K562 (cell line): ENCODE data around the gene HAO2. TPM values are rescaled to one million over a fixed set of nuclear protein-coding genes. Genes with fewer than 3 reads are reported as not detected.

Source experiments
- BRD9 ChIP-seq: fragments of 450-650 bp; IDR thresholded peaks from 2 replicates; pipeline ENCODE4 v1.6.1; 2018; ENCODE audit warnings: low read depth; ENCODE audit not compliant: partially characterized antibody
- C11orf30 ChIP-seq: fragments of 450-650 bp; IDR thresholded peaks from 2 replicates; pipeline ENCODE4 v1.6.1; 2016; ENCODE audit warnings: low read depth, mild to moderate bottlenecking
- CBFA2T2 ChIP-seq: fragments of 450-650 bp; conservative IDR thresholded peaks from 2 replicates; pipeline ENCODE4 v1.6.1; 2017; ENCODE audit warnings: mild to moderate bottlenecking
- CBFA2T3 ChIP-seq: fragments of 450-650 bp; IDR thresholded peaks from 2 replicates; pipeline ENCODE4 v1.6.1; 2017
- CHAMP1 ChIP-seq: fragments of 450-650 bp; IDR thresholded peaks from 2 replicates; pipeline ENCODE4 v1.6.1; 2016; ENCODE audit warnings: mild to moderate bottlenecking
- FOXA3 ChIP-seq, 2 experiments: fragments of 450-650 bp in 1 of 2; sonication (generic) in 1 of 2; formaldehyde crosslinking; IDR thresholded peaks in 1 of 2; conservative IDR thresholded peaks in 1 of 2; 2 replicates each; pipeline versions ENCODE4 v1.4.0 to v1.8.0; 2020 to 2022; ENCODE audit warnings: mild to moderate bottlenecking in 2 of 2, missing genetic modification reagents in 1 of 2
- GABPB2 ChIP-seq: fragments of 250-450 bp; sonication (Bioruptor Pico); conservative IDR thresholded peaks from 2 replicates; pipeline ENCODE4 v1.5.1; 2021; ENCODE audit warnings: mild to moderate bottlenecking
- JUN ChIP-seq, 2 experiments: sonication (generic) in 1 of 2; formaldehyde crosslinking in 1 of 2; IDR thresholded peaks; 2 replicates each; pipeline versions ENCODE4 v1.6.1 to v1.8.0; 2012 to 2022; ENCODE audit warnings: borderline replicate concordance in 2 of 2, mild to moderate bottlenecking in 2 of 2, improper control_type of control experiment in 1 of 2, low read depth in 1 of 2, low read length in 1 of 2, missing genetic modification reagents in 1 of 2
- MAX ChIP-seq: sonication (generic); formaldehyde crosslinking; IDR thresholded peaks from 2 replicates; pipeline ENCODE4 v1.9.0; 2022; ENCODE audit warnings: mild to moderate bottlenecking, missing genetic modification reagents
- MED1 ChIP-seq: sonication (generic); formaldehyde crosslinking; IDR thresholded peaks from 2 replicates; pipeline ENCODE4 v1.8.1; 2023; ENCODE audit warnings: missing genetic modification reagents, borderline replicate concordance
- NFE2 ChIP-seq: IDR thresholded peaks from 2 replicates; pipeline ENCODE4 v1.6.1; 2014; ENCODE audit warnings: antibody characterized with exemption, low read depth
- NKRF ChIP-seq: fragments of 450-650 bp; IDR thresholded peaks from 2 replicates; pipeline ENCODE4 v1.6.1; 2016; ENCODE audit warnings: borderline replicate concordance
- PKNOX1 ChIP-seq: fragments of 450-650 bp; IDR thresholded peaks from 2 replicates; pipeline ENCODE4 v1.6.1; 2016
- POLR3A ChIP-seq: IDR thresholded peaks from 2 replicates; pipeline ENCODE4 v1.6.1; 2011; ENCODE audit warnings: borderline replicate concordance, mild to moderate bottlenecking, moderate library complexity; ENCODE audit not compliant: insufficient read length, insufficient read depth; ENCODE audit errors: extremely low read depth
- RBM39 ChIP-seq: fragments of 200-400 bp; formaldehyde crosslinking; optimal IDR thresholded peaks from 2 replicates; pipeline ENCODE3; 2018; ENCODE audit warnings: low read depth, low read length
- SMC3 ChIP-seq: conservative IDR thresholded peaks from 2 replicates; pipeline ENCODE4 v1.6.1; 2011; ENCODE audit warnings: low read depth, low read length, improper control_type of control experiment; ENCODE audit not compliant: insufficient read depth
- STAT5A ChIP-seq: IDR thresholded peaks from 2 replicates; pipeline ENCODE4 v1.6.1; 2012; ENCODE audit warnings: low read length, inconsistent platforms, borderline replicate concordance
- SUPT5H ChIP-seq: fragments of 450-650 bp; IDR thresholded peaks from 2 replicates; pipeline ENCODE4 v1.6.1; 2016
- ZBTB17 ChIP-seq: fragments of 450-650 bp; formaldehyde crosslinking; IDR thresholded peaks from 2 replicates; pipeline ENCODE4 v1.4.0; 2020; ENCODE audit warnings: mild to moderate bottlenecking
- ZNF316 ChIP-seq: fragments of 450-650 bp; IDR thresholded peaks from 2 replicates; pipeline ENCODE4 v1.6.1; 2016
- polyA plus RNA-seq, 8 experiments: library from polyadenylated mRNA; depleted of rRNA in 4 of 8; stranded (reverse) in 5 of 8; unstranded in 3 of 8; fragments of >200 nt; fragmentation: Nextera tagmentation in 2 of 8; fragmentation: Illumina TruSeq in 1 of 8; extraction: Ambion mirVana in 2 of 8; extraction: Trizol in 1 of 8; gene quantifications; 2 replicates each; pipeline versions ENCODE4 v1.2.1 to v1.2.3, GENCODE V29; 2011 to 2014; ENCODE audit warnings: inconsistent platforms in 1 of 8, missing spikeins in 1 of 8
- total RNA-seq, 7 experiments: library from RNA; depleted of rRNA in 6 of 7; stranded (reverse); fragments of >200 nt in 6 of 7; fragmentation: Illumina TruSeq in 2 of 7; extraction: Trizol in 2 of 7; gene quantifications; 2 replicates each; pipeline versions ENCODE4 v1.2.1 to v1.2.3, GENCODE V29; 2011 to 2021; ENCODE audit warnings: low replicate concordance in 1 of 7

HAO2 gene
- total and polyA plus RNA-seq, 9 of the 15 experiments (the other 6 are each of a cell fraction or from before 2014, with no cell fraction given) = not detected

- TF ChIP-seq FOXA3 (CRISPR knock-in tag; conservative IDR thresholded peaks at IDR 0.05 in 1 of 2, IDR thresholded peaks at IDR 0.05 in 1 of 2) (no peak), BRD9 (no peak), ZBTB17 (CRISPR knock-in tag) (no peak), CBFA2T3 (peak; percentile 46), ZNF316 (peak; percentile 22; the same call in 1 of the 2 replicates), NKRF (no peak), STAT5A (no peak), RBM39 (no peak), NFE2 (peak; percentile 69), CHAMP1 (no peak), CBFA2T2 (peak; percentile 24; the same call in 1 of the 2 replicates), GABPB2 (no peak), POLR3A (no peak), MAX (CRISPR knock-in tag) (no peak), C11orf30 (peak; percentile 44), JUN (IDR thresholded peaks at IDR 0.05; ENCODE audit: borderline replicate concordance, low read depth, low read length) (no peak), JUN (CRISPR knock-in tag; IDR thresholded peaks at IDR 0.05; ENCODE audit: borderline replicate concordance) (no peak), SUPT5H (no peak), MED1 (CRISPR knock-in tag) (no peak), PKNOX1 (no peak), SMC3 (no peak)
These were observed 28.4 kb downstream of the HAO2 start (continued) for GRCh38 chr1:119396982-119397381.
